Mesenchymal stem cell (in vitro differentiated cells and primary cell): ENCODE results near the gene ID2.

Experiments used
- DNase-seq: peaks from one replicate; pipeline ENCODE4 v3.0.0-alpha.2; 2013
- H2AFZ ChIP-seq: one replicate; pipeline ENCODE4 v1.6.1; 2013; ENCODE audit warnings: low read depth, mild to moderate bottlenecking, control low read depth, inconsistent platforms, low read length, moderate library complexity
- H2AK5ac ChIP-seq: 2 replicates; pipeline ENCODE4 v1.6.1; 2013; ENCODE audit warnings: low read length, moderate library complexity, mild to moderate bottlenecking, inconsistent platforms; ENCODE audit not compliant: severe bottlenecking
- H2BK120ac ChIP-seq: one replicate; pipeline ENCODE4 v1.6.1; 2013; ENCODE audit warnings: low read depth, mild to moderate bottlenecking, inconsistent platforms, low read length, moderate library complexity
- H2BK12ac ChIP-seq, 2 experiments: one replicate each; pipeline ENCODE4 v1.6.1; 2013; ENCODE audit warnings: inconsistent platforms in 2 of 2, low read length in 2 of 2, mild to moderate bottlenecking in 2 of 2, moderate library complexity in 2 of 2, control low read depth in 1 of 2
- H2BK15ac ChIP-seq: one replicate; pipeline ENCODE4 v1.6.1; 2013; ENCODE audit warnings: mild to moderate bottlenecking, low read depth, inconsistent platforms; ENCODE audit not compliant: poor library complexity, severe bottlenecking
- H2BK5ac ChIP-seq: 2 replicates; pipeline ENCODE4 v1.6.1; 2013; ENCODE audit warnings: low read depth, mild to moderate bottlenecking, low read length, control low read depth, inconsistent platforms; ENCODE audit not compliant: poor library complexity, severe bottlenecking
- H3K14ac ChIP-seq, 2 experiments: one replicate each; pipeline ENCODE4 v1.6.1; 2013; ENCODE audit warnings: inconsistent platforms in 2 of 2, low read length in 2 of 2, control low read depth in 1 of 2, mild to moderate bottlenecking in 1 of 2, moderate library complexity in 1 of 2
- H3K18ac ChIP-seq, 2 experiments: one replicate each; pipeline ENCODE4 v1.6.1; 2013; ENCODE audit warnings: inconsistent platforms in 2 of 2, low read length in 2 of 2, control low read depth in 1 of 2, low read depth in 1 of 2, mild to moderate bottlenecking in 1 of 2
- H3K23ac ChIP-seq, 2 experiments: one replicate each; pipeline ENCODE4 v1.6.1; 2013; ENCODE audit warnings: inconsistent platforms in 2 of 2, low read length in 2 of 2, mild to moderate bottlenecking in 2 of 2, moderate library complexity in 2 of 2, control low read depth in 1 of 2
- H3K27ac ChIP-seq: 2 replicates; pipeline ENCODE4 v1.5.1; 2013; ENCODE audit warnings: mild to moderate bottlenecking, moderate library complexity, low read length, control low read depth, inconsistent platforms; ENCODE audit not compliant: poor library complexity, severe bottlenecking
- H3K27me3 ChIP-seq, 2 experiments: 2 replicates each; pipeline versions ENCODE4 v1.6.1 to v1.7.0; 2013; ENCODE audit warnings: low read length in 2 of 2, mild to moderate bottlenecking in 2 of 2, moderate library complexity in 2 of 2, control low read depth in 1 of 2, inconsistent platforms in 1 of 2; ENCODE audit not compliant: control insufficient read depth in 1 of 2, insufficient read depth in 1 of 2
- H3K36me3 ChIP-seq, 2 experiments: 2 replicates each; pipeline versions ENCODE4 v1.6.1 to v1.7.0; 2013; ENCODE audit warnings: low read length in 2 of 2, control low read depth in 1 of 2, inconsistent platforms in 1 of 2, low read depth in 1 of 2, mild to moderate bottlenecking in 1 of 2; ENCODE audit not compliant: insufficient read depth in 2 of 2, control insufficient read depth in 1 of 2
- H3K4ac ChIP-seq, 2 experiments: one replicate each; pipeline ENCODE4 v1.6.1; 2013; ENCODE audit warnings: inconsistent platforms in 2 of 2, low read length in 2 of 2, mild to moderate bottlenecking in 2 of 2, moderate library complexity in 2 of 2, control low read depth in 1 of 2, low read depth in 1 of 2
- H3K4me1 ChIP-seq: 2 replicates; pipeline ENCODE4 v1.6.1; 2013; ENCODE audit warnings: low read depth, low read length, control low read depth; ENCODE audit not compliant: control insufficient read depth, insufficient read depth
- H3K4me2 ChIP-seq: 2 replicates; pipeline ENCODE4 v1.6.1; 2013; ENCODE audit warnings: low read length, mild to moderate bottlenecking, inconsistent platforms; ENCODE audit not compliant: poor library complexity, severe bottlenecking
- H3K4me3 ChIP-seq, 2 experiments: 2 replicates each; pipeline versions ENCODE4 v1.5.1 to v1.7.0; 2013; ENCODE audit warnings: low read length in 2 of 2, mild to moderate bottlenecking in 2 of 2, control low read depth in 1 of 2, low read depth in 1 of 2; ENCODE audit not compliant: insufficient read depth in 1 of 2
- H3K79me1 ChIP-seq: replicated peaks from 2 replicates; pipeline ENCODE4 v1.6.1; 2013; ENCODE audit warnings: mild to moderate bottlenecking, control low read depth, low read length, inconsistent platforms; ENCODE audit not compliant: poor library complexity, severe bottlenecking
- H3K9ac ChIP-seq: 2 replicates; pipeline ENCODE4 v1.7.0; 2013; ENCODE audit warnings: mild to moderate bottlenecking, low read length, moderate library complexity
- H3K9me3 ChIP-seq: 2 replicates; pipeline ENCODE4 v1.7.0; 2013; ENCODE audit warnings: mild to moderate bottlenecking, low read length; ENCODE audit not compliant: control insufficient read depth
- H4K8ac ChIP-seq: one replicate; pipeline ENCODE4 v1.6.1; 2013; ENCODE audit warnings: inconsistent platforms, mild to moderate bottlenecking, low read length, moderate library complexity
- H4K91ac ChIP-seq: one replicate; pipeline ENCODE4 v1.6.1; 2013; ENCODE audit warnings: mild to moderate bottlenecking, low read length, inconsistent platforms
- WGBS: methylation state at CpG from one replicate; pipeline ENCODE4 v1.1.7; 2013; ENCODE audit warnings: mixed read lengths; 5-methylcytosine and 5-hydroxymethylcytosine counted together

Gene ID2

GRCh38 chr2:8636721-8637636 is 44.9 kb upstream of the ID2 start:
- H2BK120ac ChIP-seq, result peak overlapping the region; percentile 74
- peaks cover 0 to 8% of the 10 kb centered on the region in 2 experiments for H3K27me3 ChIP-seq
- H3K27ac ChIP-seq, result peak overlapping the region; percentile 76
- H3K9me3 ChIP-seq, result no peaks in the 10 kb centered on the region
- H3K36me3 ChIP-seq, result no peaks in the 10 kb centered on the region
- peak overlapping the region; percentile 54 for H2AFZ ChIP-seq
- H3K23ac ChIP-seq, result no peak overlapping the region
- H3K9ac ChIP-seq, result peak overlapping the region; percentile 12
- WGBS, result 9% methylated on average over 13 of the region's 16 CpGs
- H3K79me1 ChIP-seq, result no peaks in the 10 kb centered on the region
- H2BK15ac ChIP-seq, result peak overlapping the region; percentile 73
- H3K4me3 ChIP-seq, result no peak overlapping the region
- H3K18ac ChIP-seq, result peak overlapping the region; percentile 85 to 88
- H2BK5ac ChIP-seq, result no peak overlapping the region
- peak overlapping the region; percentile 77 for H4K91ac ChIP-seq
- H4K8ac ChIP-seq, result peak overlapping the region; percentile 89
- H3K4me2 ChIP-seq, result peak overlapping the region; percentile 10
- H2BK12ac ChIP-seq, result peak overlapping the region; percentile 70 to 80
- H2AK5ac ChIP-seq, result peak overlapping the region; percentile 87
- H3K4ac ChIP-seq, result peak overlapping the region; percentile 34 to 92
- H3K14ac ChIP-seq, result no peak overlapping the region
- H3K4me1 ChIP-seq, result peaks cover 33% of the 10 kb centered on the region
- peak; percentile 76 for DNase-seq

DNA sequence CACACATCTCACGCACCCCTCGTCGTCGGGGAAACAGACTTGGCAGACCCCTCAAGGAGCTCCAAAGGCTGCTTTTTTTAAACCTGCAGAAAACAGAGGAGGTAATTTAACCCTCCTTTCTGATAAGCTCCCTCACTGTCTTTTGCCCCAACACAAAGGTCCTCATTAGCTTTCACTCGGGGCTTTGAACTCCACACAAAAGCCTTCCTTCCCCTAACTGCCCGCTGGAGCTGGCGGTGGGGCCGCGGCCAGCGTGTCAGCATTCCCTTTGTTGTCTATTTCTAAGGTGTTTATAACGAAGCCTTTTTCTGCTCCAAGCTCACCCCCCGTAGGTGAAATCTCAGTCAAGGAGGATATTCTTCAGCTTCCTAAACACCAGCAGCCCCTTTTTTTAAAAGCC is 43.5 kb upstream of the ID2 start:
- Histone ChIP-seq H2AFZ (no peak overlapping the region), H3K36me3 (no peaks in the 10 kb centered on the region), H2BK5ac (no peak overlapping the region), H3K9ac (no peak overlapping the region), H4K8ac (no peak overlapping the region), H3K27me3 (peaks cover 0 to 5% of the 10 kb centered on the region in 2 experiments), H3K23ac (no peak overlapping the region), H3K4me3 (no peak overlapping the region), H2BK15ac (no peak overlapping the region), H3K79me1 (no peaks in the 10 kb centered on the region), H3K9me3 (no peaks in the 10 kb centered on the region), H2BK12ac (peak overlapping the region in 1 of 2 experiments; percentile 68), H3K18ac (peak overlapping the region in 1 of 2 experiments; percentile 68), H3K27ac (no peak overlapping the region), H3K4me1 (peaks cover 27% of the 10 kb centered on the region), H3K14ac (peak overlapping the region in 1 of 2 experiments; percentile 47), H3K4me2 (no peak overlapping the region), H3K4ac (peak overlapping the region in 1 of 2 experiments; percentile 56), H2BK120ac (no peak overlapping the region), H2AK5ac (peak overlapping the region; percentile 42), H4K91ac (no peak overlapping the region)
- no peak for DNase-seq
- WGBS, result 69% methylated on average over 12 of the region's 12 CpGs

GRCh38 chr2:8639122-8639635 is 42.7 kb upstream of the ID2 start:
- Histone ChIP-seq H3K4me2 (no peak overlapping the region), H3K9me3 (no peaks in the 10 kb centered on the region), H2AK5ac (peak overlapping the region; percentile 39), H3K4me3 (no peak overlapping the region), H3K79me1 (no peaks in the 10 kb centered on the region), H3K23ac (no peak overlapping the region), H4K8ac (no peak overlapping the region), H2AFZ (no peak overlapping the region), H2BK120ac (no peak overlapping the region), H3K4ac (no peak overlapping the region), H3K27me3 (peaks cover 0 to 5% of the 10 kb centered on the region in 2 experiments), H3K14ac (no peak overlapping the region), H4K91ac (no peak overlapping the region), H3K27ac (no peak overlapping the region), H2BK5ac (no peak overlapping the region), H3K4me1 (peaks cover 22% of the 10 kb centered on the region), H3K36me3 (no peaks in the 10 kb centered on the region), H2BK15ac (no peak overlapping the region), H3K18ac (no peak overlapping the region), H3K9ac (no peak overlapping the region), H2BK12ac (peak overlapping the region in 1 of 2 experiments; percentile 72)
- DNase-seq, result no peak
- 92% methylated on average over 5 of the region's 5 CpGs for WGBS

- Histone ChIP-seq H3K4me2 (no peak overlapping the region), H3K14ac (no peak overlapping the region), H3K4me1 (peaks cover 19% of the 10 kb centered on the region), H2BK15ac (no peak overlapping the region), H2BK12ac (no peak overlapping the region), H3K4me3 (no peak overlapping the region), H2AK5ac (no peak overlapping the region), H2BK120ac (no peak overlapping the region), H3K36me3 (no peaks in the 10 kb centered on the region), H4K8ac (no peak overlapping the region), H3K18ac (no peak overlapping the region), H3K23ac (no peak overlapping the region), H3K27me3 (peaks cover 0 to 5% of the 10 kb centered on the region in 2 experiments), H4K91ac (no peak overlapping the region), H2AFZ (no peak overlapping the region), H3K9me3 (no peaks in the 10 kb centered on the region), H3K4ac (no peak overlapping the region), H2BK5ac (no peak overlapping the region), H3K9ac (no peak overlapping the region), H3K27ac (no peak overlapping the region), H3K79me1 (no peaks in the 10 kb centered on the region)
- 95% methylated on average over 8 of the region's 8 CpGs for WGBS
- DNase-seq, result no peak
Measured at GRCh38 chr2:8640498-8640897, 41.4 kb upstream of the ID2 start.
